ENCODE results near the gene RNF111.
"Not testable (repeated sequence)": the region's sequence is repeated elsewhere in the genome, so short reads cannot be mapped to it uniquely, and the experiment has no call there.

RNF111 gene

DNA sequence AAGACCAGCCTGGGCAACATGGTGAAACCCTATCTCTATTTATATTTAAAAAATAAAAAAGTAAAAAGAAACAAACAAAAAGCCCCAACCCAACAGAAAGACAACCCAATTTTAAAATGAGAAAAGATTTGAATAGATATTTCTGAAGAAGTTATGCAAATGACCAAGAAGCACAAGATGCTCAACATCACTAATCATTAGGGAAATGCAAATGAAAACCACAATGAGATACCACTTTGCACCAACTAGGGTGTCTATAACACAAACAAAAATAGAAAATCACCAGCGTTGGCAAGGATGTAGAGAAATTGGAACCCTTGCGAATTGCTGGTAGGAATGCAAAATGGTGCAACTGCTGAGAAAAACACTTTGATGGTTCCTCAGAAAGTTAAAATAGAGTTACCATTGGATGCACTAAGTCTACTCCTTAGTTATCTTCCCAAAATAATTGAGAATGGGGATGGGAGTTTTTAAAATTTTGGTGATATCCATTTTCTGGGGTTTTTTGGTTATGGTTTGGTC is 71.7 kb downstream of the RNF111 start:
- no peak for DNase-seq (ENCODE audit: low read depth)

DNA sequence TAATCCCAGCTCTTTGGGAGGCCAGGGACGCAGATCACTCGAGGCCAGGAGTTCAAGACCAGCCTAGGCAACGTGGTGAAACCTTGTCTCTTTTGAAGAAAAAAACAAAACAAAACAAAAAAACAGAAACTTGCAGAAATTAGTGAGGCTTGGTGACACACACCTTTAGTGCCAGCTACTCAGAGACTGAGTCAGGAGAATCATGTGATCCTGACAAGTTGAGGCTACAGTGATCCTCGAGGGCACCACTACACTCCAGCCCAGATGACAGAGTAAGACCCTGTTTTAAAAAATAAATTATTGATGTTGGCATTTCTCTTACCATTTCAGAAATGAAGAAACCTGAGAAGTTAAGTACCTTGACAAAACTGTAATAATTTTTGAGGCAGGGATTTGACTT is 72.9 kb downstream of the RNF111 start:
- DNase-seq (ENCODE audit: low read depth), result no peak

DNA sequence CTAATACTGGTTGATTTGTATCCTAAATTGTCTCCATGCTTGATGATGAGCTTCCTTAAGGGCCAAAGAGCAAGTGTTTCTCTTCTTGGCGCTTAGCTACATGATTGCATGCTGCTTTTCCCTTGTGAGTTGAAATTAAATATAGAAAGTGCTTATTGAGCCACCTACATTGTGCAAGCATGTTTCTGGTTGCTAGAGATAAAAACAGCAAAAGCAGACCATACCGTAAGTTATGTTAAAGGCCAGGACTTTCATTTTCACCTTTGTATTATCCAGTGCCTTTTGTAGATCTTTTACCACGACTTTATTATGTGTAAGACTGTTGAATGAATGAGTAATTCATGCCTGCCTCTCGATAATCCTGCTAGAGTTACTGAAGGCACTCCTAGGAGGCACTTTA is 75.6 kb downstream of the RNF111 start:
- DNase-seq (ENCODE audit: low read depth), result no peak

DNA sequence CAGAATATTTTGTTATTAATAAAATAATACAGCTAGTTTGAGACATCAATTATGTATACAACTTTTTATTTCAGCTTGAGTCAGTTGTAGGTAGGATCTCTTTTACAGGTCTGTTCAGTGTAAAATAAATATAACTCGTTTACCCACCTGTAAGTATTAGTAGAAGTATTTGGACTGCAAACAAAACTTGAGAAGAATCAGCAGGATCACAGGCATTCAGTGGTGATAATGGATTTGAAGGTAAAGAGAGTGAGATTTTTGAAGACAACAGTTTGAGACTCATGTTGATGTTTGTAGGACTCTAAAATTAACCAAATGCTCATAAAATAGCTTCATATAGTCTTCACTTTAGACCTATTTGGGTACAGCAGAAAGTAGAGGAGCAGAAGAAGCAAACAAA is 82.0 kb downstream of the RNF111 start:
- no peak for DNase-seq (ENCODE audit: low read depth)

DNA sequence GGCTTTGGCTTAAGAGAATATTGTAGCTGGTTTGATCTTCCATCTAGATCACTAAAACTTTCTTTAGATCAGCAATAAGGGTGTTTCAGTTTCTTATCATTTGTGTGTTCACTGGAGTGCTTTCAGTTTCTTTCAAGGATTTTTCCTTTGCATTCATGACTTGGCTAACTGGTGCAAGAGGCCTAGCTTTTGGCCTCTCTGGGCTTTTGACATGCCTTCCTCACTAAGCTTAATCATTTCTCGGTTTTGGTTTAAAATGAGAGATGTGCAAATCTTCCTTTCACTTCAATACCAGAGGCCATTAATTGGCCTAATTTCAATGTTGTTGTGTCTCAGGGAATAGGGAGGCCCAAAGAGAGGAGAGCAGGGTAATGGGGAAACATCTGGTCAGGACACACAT is 87.1 kb downstream of the RNF111 start:
- no peak for DNase-seq (ENCODE audit: low read depth)

DNA sequence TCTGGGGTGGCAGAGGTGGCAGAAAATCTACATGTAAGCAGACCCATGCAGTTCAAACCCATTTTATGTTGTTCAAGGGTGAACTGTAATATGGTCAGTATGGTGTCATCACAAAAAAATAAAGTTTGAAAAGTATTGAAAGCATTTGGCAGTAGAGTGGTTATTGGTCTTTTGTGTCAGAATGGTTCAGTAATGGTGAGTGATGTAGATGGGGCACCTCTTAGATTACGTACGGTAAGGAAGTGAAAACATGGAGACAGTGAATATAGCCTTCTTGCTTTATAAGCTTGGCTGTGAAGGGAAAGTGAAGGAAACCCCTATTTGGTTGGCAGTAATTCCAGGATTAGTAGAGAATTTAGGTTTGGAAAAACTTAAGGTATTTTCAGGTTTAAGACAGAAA is 100.3 kb downstream of the RNF111 start:
- DNase-seq (ENCODE audit: low read depth), result no peak

DNA sequence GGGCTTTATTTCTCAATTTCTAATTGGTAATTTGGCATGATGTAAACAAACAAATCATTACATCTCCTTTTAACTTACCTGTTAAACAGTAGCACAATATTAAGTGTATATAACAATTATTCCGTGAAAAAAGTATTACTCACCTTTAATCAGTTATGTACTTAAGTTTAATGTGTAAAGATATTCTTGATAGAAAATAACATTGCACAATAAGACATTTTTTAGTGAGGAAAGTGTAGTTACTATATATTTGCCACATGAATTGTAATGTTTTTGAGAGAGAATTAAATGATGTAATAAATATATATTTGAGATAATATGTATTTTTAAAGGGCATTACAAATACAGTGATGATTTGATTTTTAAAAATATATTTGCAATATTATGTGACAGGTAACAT is 106.6 kb downstream of the RNF111 start:
- DNase-seq (ENCODE audit: low read depth), result no peak

DNA sequence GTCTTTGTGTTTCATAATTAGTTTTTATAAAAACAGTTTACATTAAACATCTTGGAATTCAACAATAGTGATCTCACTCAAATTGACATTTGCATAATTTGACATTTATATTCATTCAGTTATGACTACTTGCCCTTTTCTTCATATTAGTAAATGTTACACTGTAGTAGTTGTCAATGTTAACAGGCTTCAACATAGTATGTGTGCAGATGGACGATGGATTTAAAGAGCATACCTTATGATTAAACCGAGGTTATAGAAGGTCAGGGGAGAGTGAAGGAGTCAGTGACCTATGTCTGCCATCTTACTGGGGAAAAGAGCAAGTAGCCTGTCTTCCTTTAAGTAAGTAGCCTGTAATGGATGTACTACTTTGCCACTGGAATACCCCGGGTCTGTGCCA is 109.0 kb downstream of the RNF111 start:
- no peak for DNase-seq (ENCODE audit: low read depth)

DNA sequence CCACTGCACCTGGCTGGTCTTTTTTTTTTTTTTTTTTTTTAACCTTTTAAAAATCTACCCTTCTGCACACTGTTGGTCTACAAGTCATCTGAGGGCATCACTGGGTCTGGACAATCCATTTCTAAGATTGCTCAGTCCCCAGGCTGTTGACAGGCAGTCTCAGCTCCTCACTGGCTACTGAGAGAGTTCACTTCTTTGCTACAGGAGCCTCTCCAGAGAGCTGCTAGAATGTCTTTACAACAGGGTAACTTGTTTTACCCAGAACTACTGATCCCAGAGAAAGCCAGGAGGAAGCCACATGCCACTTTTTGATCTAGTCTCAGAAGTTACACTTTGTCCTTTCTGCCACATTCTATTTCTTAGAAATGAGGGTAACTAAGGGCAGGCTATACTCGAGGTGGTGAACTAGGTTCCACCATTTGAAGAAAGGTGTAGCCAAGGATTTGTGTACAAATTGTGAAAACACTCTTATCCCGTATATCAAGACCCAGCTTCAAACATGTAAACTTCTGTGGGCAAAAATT is 111.8 kb downstream of the RNF111 start:
- DNase-seq (ENCODE audit: low read depth), result no peak

DNA sequence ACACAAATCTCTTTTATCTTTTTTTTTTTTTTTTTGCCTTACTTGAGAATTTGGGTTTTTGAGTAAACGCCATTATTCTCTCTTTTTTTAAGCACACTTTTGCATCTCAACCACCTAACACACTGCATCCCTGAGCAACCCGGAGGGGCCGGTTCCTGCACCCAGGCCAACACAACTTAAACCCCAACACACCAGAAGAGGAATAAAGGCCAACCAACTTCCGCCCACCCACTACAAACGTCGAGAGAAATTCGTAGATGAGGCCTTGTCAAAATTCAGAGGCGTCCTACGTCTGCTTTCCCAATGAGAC is 117.1 kb downstream of the RNF111 start:
- no peak for DNase-seq (ENCODE audit: low read depth)

DNA sequence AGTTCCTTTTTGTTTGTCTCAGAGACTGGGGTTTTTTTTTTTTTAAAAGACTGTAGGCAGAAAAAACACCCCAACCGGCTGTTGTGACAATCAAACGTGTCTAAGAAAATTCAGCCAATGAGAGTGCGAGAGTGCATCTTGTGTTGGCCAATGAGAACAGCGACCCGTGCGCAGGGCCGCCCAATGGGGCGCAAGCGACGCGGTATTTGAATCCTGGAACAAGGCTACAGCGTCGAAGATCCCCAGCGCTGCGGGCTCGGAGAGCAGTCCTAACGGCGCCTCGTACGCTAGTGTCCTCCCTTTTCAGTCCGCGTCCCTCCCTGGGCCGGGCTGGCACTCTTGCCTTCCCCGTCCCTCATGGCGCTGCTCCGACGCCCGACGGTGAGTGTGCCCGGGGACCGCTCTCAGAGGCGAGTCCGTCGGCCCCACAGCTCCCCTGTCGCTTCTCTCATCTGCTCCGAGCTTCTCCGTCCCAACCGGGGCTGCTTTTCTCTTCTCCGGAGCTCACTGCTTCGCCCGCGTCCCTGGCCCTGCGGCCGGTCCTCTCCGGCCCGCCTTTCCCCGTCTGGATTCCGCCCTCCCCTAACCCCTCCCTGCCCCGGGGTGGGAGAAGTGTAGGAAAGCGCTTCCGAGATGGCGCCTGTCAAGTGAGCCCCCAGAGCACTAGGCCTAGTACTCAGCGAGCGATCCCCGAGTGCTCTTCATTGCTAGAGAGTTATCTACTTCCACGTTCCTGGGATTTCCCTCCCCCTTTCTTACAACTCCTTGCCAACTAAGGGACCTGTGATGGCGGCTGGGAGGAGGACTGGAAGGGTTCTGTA is 117.7 kb downstream of the RNF111 start, which contains the start of gene CCNB2:
CCNB2 (plus strand) TSS at position 235 of the 821 bp plus-strand sequence; CDS start at position 358, 123 bp downstream.
- peak; percentile 63 for DNase-seq (ENCODE audit: low read depth)

DNA sequence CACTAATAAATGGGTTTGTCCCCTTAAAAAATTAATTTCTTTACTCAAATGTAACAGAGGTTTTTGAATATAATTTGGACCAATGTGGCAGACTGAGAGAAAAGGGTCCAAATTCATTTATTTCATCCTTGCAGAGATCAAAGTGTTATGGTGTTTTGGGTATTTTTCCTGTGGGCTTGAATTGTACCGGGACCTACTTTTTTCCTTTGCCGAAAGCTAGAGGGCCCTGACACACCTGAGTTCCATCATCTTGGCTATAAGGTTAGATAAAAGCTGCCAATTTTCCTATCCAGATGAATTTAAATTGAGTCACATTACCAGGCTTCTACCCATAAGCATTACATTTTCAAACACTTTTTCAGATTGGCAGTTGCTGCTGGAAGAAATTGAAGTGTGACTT is 118.4 kb downstream of the RNF111 start:
- DNase-seq (ENCODE audit: low read depth), result no peak

DNA sequence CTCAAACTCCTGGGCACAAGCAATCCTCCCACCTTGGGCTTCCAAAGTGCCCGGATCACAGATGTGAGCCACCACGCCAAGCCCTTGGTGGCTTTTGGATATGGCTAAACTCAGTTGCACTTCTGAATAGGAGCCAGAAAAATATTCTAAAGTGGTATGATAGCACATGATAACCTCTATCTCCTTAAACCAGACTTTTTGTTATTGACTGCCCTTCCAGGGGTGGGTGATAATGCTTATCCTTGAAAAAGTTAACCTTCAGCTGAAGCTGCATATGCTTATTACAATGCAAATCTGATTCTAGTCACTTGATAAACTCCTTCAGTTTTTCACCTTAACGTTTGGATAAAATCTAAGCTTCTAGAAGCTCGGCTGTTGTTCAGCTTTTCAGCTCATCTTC is 123.8 kb downstream of the RNF111 start:
- DNase-seq (ENCODE audit: low read depth), result no peak

DNA sequence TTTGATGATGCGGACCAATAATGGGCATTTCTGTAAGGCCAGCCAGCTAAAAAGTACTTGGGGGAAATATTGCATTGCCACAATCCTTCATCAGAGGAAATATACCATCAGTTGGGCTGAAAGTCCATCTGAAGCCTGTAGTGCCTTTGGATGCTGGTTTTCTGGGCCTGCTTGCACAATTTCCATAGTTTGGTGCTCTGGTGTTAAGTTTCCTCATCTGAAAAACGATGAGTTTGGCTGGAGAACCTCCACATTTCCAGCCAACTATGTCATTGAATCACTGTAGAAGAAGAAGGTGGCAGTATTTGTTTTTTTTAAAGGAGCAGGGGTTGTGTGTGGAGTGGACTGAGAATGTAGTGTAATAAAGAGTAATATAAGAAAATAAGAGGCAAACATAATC is 127.6 kb downstream of the RNF111 start:
- no peak for DNase-seq (ENCODE audit: low read depth)

DNA sequence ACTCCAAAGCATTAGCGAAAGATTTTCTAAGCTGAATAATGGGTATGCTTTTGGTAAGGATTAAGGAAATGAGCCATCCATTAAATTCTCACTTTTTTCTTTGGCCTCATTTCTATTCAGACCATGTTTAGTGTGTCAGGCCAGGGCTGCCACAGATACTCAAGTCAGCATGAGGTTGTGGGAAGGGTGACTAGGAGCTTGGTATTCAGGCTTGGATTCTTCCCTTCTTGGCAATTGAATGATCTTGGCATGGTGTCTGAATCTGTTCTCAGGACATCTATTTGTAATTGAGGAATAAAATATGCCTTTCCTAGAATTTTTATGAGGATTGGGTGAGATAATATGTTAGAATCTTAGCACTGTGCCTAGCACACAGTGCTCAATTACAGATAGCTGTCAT is 128.7 kb downstream of the RNF111 start:
- DNase-seq (ENCODE audit: low read depth), result no peak

DNA sequence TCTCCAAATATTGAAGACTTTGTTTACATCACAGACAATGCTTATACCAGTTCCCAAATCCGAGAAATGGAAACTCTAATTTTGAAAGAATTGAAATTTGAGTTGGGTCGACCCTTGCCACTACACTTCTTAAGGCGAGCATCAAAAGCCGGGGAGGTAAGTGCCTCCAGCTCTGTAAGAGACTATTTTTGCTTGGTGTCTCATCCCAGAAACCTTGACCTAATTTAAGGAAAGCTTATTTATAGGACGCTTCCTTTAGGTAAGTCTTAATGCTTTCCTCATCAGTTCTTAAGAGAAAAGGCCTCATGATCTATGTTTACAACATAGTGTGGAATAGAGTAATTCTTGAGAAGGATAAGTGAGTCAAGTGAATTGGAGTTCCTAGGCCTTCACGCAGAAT is 129.3 kb downstream of the RNF111 start:
- no peak for DNase-seq (ENCODE audit: low read depth)

DNA sequence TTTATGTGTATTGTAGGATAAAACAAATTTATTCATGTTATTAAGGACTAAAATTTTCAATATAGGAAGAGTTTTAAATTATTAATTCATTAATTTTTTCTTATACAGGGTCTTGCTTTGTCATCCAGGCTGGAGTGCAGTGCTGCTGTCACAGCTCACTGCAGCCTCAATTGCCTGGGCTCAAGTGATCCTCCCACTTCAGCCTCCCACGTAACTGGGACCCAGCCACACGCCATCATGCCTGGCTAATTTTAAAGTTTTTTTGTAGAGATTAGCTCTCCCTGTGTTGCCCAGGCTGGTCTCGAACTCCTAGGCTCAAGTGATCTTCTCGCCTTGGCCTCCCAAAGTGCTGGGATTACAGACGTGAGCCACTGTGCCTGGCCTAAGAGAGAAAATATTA is 132.2 kb downstream of the RNF111 start:
- no peak for DNase-seq (ENCODE audit: low read depth)

DNA sequence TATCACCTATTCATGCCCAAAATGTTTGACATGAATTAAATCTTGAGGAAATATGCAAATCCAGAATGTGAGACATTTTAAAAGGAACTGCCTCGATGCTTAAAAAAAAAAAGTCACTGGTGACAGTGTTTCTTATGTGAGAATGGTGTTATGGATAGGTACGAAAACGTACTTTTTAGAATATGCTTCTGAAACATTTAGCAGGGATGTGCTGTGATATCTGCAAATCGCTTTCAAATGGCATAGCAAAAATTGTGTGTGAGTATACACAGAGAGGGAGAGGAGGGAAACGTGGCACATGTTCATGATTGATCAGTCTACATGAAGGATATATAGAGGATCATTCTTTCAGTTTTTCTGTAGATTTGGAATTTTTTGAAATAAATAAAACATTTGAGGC is 133.5 kb downstream of the RNF111 start:
- DNase-seq (ENCODE audit: low read depth), result no peak

DNA sequence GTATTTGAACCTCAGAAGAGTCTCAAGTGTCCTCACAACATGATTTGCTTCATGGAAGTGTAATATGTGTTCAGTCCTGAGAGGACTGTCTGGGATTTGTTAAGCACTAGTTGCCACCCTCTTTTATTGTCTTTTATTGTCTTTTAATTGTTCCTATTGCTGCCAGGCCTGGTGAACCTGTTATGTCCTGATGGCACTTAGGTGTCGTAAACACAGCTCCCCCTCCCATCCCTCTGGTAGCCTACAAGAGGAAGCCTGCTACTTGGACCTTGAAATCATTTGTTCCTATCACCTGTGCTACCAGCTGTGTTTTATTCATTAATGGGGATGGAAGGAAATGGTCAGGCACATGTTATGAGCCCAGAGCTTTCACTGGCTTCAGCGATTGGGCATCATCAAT is 136.8 kb downstream of the RNF111 start:
- DNase-seq (ENCODE audit: low read depth), result no peak

DNA sequence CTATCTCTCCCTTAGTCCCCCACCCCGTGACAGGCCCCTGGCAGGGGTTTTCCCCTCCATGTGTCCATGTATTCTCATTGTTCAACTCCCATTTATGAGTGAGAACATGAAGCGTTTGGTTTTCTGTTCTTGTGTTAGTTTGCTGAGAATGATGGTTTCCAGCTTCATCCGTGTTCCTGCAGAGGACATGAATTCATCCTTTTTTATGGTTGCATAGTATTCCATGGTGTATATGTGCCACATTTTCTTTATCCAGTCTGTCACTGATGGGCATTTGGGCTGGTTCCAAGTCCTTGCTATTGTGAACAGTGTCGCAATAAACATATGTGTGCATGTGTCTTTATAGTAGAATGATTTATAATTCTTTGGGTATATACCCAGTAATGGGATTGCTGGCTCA is 138.2 kb downstream of the RNF111 start:
- DNase-seq (ENCODE audit: low read depth), result not testable (repeated sequence)

DNA sequence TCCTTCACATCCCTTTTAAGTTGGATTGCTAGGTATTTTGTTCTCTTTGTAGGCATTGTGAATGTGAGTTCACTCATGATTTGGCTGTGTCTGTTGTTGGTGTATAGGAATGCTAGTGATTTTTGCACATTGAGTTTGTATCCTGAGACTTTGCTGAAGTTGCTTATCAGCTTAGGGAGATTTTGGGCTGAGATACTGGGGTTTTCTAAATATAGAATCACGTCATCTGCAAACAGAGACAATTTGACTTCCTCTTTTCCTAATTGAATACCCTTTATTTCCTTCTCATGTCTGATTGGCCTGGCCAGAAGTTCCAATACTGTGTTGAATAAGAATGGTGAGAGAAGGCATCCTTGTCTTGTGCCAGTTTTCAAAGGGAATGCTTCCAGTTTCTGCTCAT is 139.8 kb downstream of the RNF111 start:
- DNase-seq (ENCODE audit: low read depth), result not testable (repeated sequence)

DNA sequence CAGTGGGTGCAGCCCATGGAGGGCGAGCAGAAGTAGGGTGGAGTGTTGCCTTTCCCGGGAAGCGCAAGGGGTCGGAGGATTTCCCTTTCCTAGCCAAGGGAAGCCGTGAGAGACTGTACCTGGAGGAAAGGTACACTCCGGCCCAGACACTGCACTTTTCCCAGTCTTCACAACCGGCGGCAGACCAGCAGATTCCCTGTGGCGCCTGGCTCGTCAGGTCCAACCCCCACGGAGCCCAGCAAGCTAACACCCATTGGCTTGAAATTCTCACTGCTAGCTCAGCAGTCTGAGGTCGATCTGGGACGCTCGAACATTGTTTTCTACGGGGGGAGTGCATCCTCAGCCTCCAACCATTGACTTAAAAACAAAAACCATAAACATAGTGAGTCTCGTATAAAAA is 144.0 kb downstream of the RNF111 start:
- DNase-seq (ENCODE audit: low read depth), result no peak

DNA sequence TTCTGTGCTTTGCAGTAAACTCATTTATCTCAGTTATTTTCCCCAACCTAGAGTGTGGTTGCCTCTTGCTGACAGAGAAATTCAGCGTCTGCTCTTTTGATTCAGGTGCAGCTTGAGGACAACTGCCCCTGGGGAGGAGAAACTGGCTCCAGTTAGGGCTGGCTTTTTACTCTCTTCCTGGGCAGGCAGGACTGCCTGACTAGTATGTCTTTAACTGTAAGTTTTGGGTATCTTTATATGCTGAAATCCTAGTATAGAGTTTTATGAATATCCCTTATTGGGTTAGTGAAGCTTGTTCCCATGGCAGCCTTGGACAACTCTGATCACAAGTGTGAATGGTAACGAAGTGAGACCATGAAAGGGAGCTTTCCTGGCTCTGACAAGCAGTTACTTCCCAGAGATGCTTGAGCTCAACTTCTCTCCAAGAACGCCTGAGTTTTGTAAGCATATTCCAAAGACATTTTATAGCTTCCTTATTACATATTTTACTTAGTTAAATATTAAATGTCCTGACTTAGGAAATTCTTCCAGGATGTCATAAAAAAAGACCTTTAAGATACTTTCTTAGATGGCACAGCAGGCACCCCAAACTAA is 144.6 kb downstream of the RNF111 start:
- DNase-seq (ENCODE audit: low read depth), result no peak

Data from stimulated activated CD8-positive, alpha-beta memory T cell treated with anti-CD3 and anti-CD28 coated beads, Interleukin-4, amount 100 ng/mL, for 24 hours (primary cell).